ENCODE data around the gene ST8SIA6. TPM values are rescaled to one million over a fixed set of nuclear protein-coding genes. Genes with fewer than 3 reads are reported as not detected.

Gene ST8SIA6
- total and polyA plus RNA-seq, 7 donors, result 0.50 to 2.6 (median 1.1) TPM; not detected in 2

- intact Hi-C loops (cut with DNase I), result no loop called here
- TF ChIP-seq CTCF (IDR thresholded peaks at IDR 0.05) (no peak), EP300 (IDR thresholded peaks at IDR 0.05) (no peak), POLR2AphosphoS5 (IDR thresholded peaks at IDR 0.05) (no peak), POLR2A (IDR thresholded peaks at IDR 0.05) (no peak)
- DNase-seq, result no peak
- H3K27ac ChIP-seq, result no peak overlapping the region
- no peaks in the 10 kb centered on the region for H3K36me3 ChIP-seq
- H3K27me3 ChIP-seq, result no peaks in the 10 kb centered on the region
- no peaks in the 10 kb centered on the region for H3K4me1 ChIP-seq
- no peak overlapping the region for H3K4me3 ChIP-seq
- WGBS, 2 donors, result 33 to 73% methylated on average over 2 of the region's 2 CpGs
- no peaks in the 10 kb centered on the region for H3K9me3 ChIP-seq
These were observed 42.1 kb downstream of the ST8SIA6 start for GRCh38 chr10:17412323-17412722.

- Histone ChIP-seq H3K36me3 (no peaks in the 10 kb centered on the region), H3K9me3 (no peaks in the 10 kb centered on the region), H3K4me1 (no peaks in the 10 kb centered on the region), H3K27me3 (no peaks in the 10 kb centered on the region), H3K4me3 (no peak overlapping the region), H3K27ac (no peak overlapping the region)
- intact Hi-C loops (cut with DNase I), result no loop called here
- 85 to 93% methylated on average over 5 of the region's 5 CpGs for WGBS, 2 donors
- no peak for DNase-seq
- TF ChIP-seq POLR2A (IDR thresholded peaks at IDR 0.05), result no peak
- TF ChIP-seq CTCF (IDR thresholded peaks at IDR 0.05), result no peak
- TF ChIP-seq EP300 (IDR thresholded peaks at IDR 0.05), result no peak
- no peak for TF ChIP-seq POLR2AphosphoS5 (IDR thresholded peaks at IDR 0.05)
These were observed 43.5 kb downstream of the ST8SIA6 start for GRCh38 chr10:17410907-17411306.

- TF ChIP-seq POLR2A (IDR thresholded peaks at IDR 0.05), result no peak
- peak in 1 of 4 experiments; percentile 17 for TF ChIP-seq CTCF (IDR thresholded peaks at IDR 0.05)
- intact Hi-C loops (cut with DNase I), result no loop called here
- H3K4me1 ChIP-seq, result no peaks in the 10 kb centered on the region
- no peak for DNase-seq
- no peaks in the 10 kb centered on the region for H3K27me3 ChIP-seq
- H3K27ac ChIP-seq, result no peak overlapping the region
- no peak overlapping the region for H3K4me3 ChIP-seq
- WGBS, 2 donors, result 95 to 97% methylated on average over 5 of the region's 5 CpGs
- no peaks in the 10 kb centered on the region for H3K9me3 ChIP-seq
- H3K36me3 ChIP-seq, result no peaks in the 10 kb centered on the region
These were observed 45.1 kb downstream of the ST8SIA6 start for GRCh38 chr10:17409170-17409733.

GRCh38 chr10:17407047-17407446 lies 47.3 kb downstream of the ST8SIA6 start:
- Histone ChIP-seq H3K4me3 (no peak overlapping the region), H3K4me1 (no peaks in the 10 kb centered on the region), H3K27ac (no peak overlapping the region), H3K9me3 (no peaks in the 10 kb centered on the region), H3K27me3 (no peaks in the 10 kb centered on the region), H3K36me3 (no peaks in the 10 kb centered on the region)
- TF ChIP-seq POLR2A (IDR thresholded peaks at IDR 0.05), result no peak
- no peak for TF ChIP-seq CTCF (IDR thresholded peaks at IDR 0.05)
- no peak for TF ChIP-seq EP300 (IDR thresholded peaks at IDR 0.05)
- TF ChIP-seq POLR2AphosphoS5 (IDR thresholded peaks at IDR 0.05), result no peak
- intact Hi-C loops (cut with DNase I), result no loop called here
- DNase-seq, result no peak
- 88 to 89% methylated on average over 5 of the region's 5 CpGs for WGBS, 2 donors

Measured in sigmoid colon (tissue), 7 donors.